Mesothelial cell of epicardium (in vitro differentiated cells): ENCODE results near the gene DOCK2. TPM values are rescaled to one million over a fixed set of nuclear protein-coding genes. Genes with fewer than 3 reads are reported as not detected.

ENCODE experiments used
- DNase-seq, 2 experiments: peaks; one replicate each; pipeline ENCODE4 v3.0.0; 2021; ENCODE audit warnings: low spot score in 2 of 2; ENCODE audit not compliant: unreplicated experiment in 2 of 2
- H3K27ac Mint-ChIP-seq: 2 replicates; pipeline ENCODE4 v1.8.0; 2021; ENCODE audit warnings: mixed read lengths
- H3K27me3 Mint-ChIP-seq: 2 replicates; pipeline ENCODE4 v1.8.0; 2021; ENCODE audit warnings: low read depth, mixed read lengths
- H3K36me3 Mint-ChIP-seq: 2 replicates; pipeline ENCODE4 v1.8.0; 2021; ENCODE audit warnings: mixed read lengths
- H3K4me1 Mint-ChIP-seq: 2 replicates; pipeline ENCODE4 v1.8.0; 2021; ENCODE audit warnings: mixed read lengths
- H3K4me3 Mint-ChIP-seq: 2 replicates; pipeline ENCODE4 v1.8.0; 2021; ENCODE audit warnings: mild to moderate bottlenecking, moderate library complexity, mixed read lengths
- H3K9me3 Mint-ChIP-seq: 2 replicates; pipeline ENCODE4 v1.8.0; 2021; ENCODE audit warnings: mixed read lengths
- total RNA-seq: library from RNA; stranded (reverse); gene quantifications from 3 replicates; pipeline ENCODE4 v1.2.1, GENCODE V29; 2021
- TF ChIP-seq, protein P1 (sequence below): fragments of 200-600 bp; sonication (generic); IDR thresholded peaks from one replicate; pipeline ENCODE4 v1.5.0; 2021; ENCODE audit warnings: antibody characterized with exemption; ENCODE audit not compliant: unreplicated experiment

The DOCK2 gene
- total RNA-seq, 1 donor from 2014 or later: 0.25 TPM

DNA sequence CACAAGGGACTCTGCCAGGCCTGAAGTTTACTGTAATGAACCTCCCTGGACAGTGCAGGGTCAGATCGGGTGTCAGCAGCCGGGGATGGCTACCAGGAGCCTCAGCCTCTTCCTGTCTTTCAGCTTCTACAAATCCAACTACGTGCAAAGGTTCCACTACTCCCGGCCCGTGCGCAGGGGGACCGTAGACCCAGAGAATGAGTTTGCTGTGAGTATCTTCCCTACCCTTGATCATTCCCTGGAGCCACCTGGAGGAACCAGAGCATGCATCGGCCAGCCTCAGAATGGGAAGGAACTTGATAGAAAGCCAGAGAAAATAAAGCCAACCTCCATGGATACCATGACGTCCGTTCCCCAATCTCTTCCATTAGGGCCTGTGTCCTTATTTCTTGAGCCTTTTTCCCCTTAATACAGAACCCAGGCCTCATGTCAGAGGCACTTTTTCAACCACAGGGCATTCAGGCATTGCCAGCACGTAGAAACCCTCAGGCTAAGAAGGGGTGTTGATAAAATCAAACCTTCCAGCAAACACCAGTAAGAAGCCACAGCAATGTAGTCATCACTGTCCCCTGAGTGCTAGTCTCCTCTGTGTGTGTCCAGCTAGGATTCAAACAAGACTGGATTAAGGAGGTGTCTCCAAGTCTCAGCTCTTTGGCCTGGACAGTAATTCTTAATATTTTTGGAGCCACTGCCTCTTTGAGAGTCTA lies 419.6 kb downstream of the DOCK2 start:
- TF ChIP-seq, protein P1, sequence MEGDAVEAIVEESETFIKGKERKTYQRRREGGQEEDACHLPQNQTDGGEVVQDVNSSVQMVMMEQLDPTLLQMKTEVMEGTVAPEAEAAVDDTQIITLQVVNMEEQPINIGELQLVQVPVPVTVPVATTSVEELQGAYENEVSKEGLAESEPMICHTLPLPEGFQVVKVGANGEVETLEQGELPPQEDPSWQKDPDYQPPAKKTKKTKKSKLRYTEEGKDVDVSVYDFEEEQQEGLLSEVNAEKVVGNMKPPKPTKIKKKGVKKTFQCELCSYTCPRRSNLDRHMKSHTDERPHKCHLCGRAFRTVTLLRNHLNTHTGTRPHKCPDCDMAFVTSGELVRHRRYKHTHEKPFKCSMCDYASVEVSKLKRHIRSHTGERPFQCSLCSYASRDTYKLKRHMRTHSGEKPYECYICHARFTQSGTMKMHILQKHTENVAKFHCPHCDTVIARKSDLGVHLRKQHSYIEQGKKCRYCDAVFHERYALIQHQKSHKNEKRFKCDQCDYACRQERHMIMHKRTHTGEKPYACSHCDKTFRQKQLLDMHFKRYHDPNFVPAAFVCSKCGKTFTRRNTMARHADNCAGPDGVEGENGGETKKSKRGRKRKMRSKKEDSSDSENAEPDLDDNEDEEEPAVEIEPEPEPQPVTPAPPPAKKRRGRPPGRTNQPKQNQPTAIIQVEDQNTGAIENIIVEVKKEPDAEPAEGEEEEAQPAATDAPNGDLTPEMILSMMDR: no peak
- peaks cover 19% of the 10 kb centered on the region for H3K4me1 Mint-ChIP-seq
- no peaks in the 10 kb centered on the region for H3K36me3 Mint-ChIP-seq
- H3K9me3 Mint-ChIP-seq: no peaks in the 10 kb centered on the region
- DNase-seq: no peak
- H3K27me3 Mint-ChIP-seq: no peaks in the 10 kb centered on the region
- H3K4me3 Mint-ChIP-seq: no peak overlapping the region
- H3K27ac Mint-ChIP-seq: peak overlapping the region; percentile 11

DNA sequence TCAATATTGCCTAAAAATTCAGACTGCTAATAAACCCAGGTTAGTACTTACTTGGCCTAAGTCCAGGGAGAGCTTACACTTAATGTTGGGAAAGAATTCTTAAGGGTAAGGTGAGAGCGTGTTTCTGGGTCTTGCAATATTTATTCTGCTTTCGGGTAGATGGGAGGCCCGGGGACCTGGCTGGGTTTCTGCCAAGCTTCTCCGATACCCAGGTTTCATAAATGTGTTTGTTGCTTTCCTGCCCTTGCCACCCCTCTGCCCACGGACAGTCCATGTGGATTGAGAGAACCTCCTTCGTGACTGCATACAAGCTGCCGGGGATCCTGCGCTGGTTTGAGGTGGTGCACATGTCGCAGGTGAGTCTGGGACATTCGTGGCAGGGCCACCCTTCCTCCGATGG lies 420.2 kb downstream of the DOCK2 start:
- H3K9me3 Mint-ChIP-seq: no peaks in the 10 kb centered on the region
- TF ChIP-seq, protein P1: no peak
- DNase-seq: no peak
- peaks cover 13% of the 10 kb centered on the region for H3K4me1 Mint-ChIP-seq
- H3K4me3 Mint-ChIP-seq: no peak overlapping the region
- H3K36me3 Mint-ChIP-seq: no peaks in the 10 kb centered on the region
- no peaks in the 10 kb centered on the region for H3K27me3 Mint-ChIP-seq
- H3K27ac Mint-ChIP-seq: peak overlapping the region; percentile 11

DNA sequence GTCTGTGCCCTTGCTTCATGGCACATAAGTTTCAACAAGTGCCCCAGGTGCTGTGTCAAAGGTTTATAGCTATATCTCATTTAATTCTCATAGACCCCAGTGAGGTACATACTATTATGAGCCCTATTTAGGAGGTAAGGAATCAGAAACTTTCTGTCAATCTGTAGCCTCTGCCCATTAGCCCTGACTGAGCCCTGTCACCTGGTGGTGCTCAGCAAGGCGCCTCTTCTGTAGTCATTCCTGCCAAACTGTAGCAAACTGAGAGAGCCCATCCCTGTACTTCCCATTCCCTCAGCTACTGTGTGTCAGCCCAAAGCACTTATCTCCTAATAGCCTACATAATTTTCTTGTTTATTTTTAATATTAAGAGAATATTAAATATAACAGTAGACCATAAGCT lies 422.1 kb downstream of the DOCK2 start:
- TF ChIP-seq, protein P1: no peak
- peaks cover 9% of the 10 kb centered on the region for H3K27me3 Mint-ChIP-seq
- no peak for DNase-seq
- peaks cover 2% of the 10 kb centered on the region for H3K9me3 Mint-ChIP-seq
- H3K4me1 Mint-ChIP-seq: peaks cover 13% of the 10 kb centered on the region
- no peak overlapping the region for H3K4me3 Mint-ChIP-seq
- H3K36me3 Mint-ChIP-seq: no peaks in the 10 kb centered on the region
- H3K27ac Mint-ChIP-seq: no peak overlapping the region

DNA sequence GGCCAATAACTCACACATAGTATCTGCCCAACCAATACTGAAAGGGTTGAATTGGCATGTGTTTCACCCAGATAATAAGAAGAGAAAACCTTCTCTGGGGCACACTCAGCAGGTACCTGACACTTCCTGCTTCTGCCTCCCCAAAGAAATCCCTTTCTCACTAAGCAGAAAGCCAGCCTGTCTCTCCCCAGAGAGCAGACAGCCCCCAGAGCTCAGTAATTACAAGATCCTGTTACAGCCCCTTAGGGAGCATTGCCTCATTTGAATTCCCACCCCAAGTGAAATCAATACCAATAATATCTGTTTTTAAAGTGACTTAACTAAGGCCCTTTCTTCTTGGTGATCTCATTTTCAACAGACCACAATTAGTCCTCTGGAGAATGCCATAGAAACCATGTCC lies 430.1 kb downstream of the DOCK2 start:
- TF ChIP-seq, protein P1: no peak
- no peak overlapping the region for H3K4me3 Mint-ChIP-seq
- H3K36me3 Mint-ChIP-seq: no peaks in the 10 kb centered on the region
- peaks cover 12% of the 10 kb centered on the region for H3K9me3 Mint-ChIP-seq
- H3K27ac Mint-ChIP-seq: no peak overlapping the region
- DNase-seq: no peak
- peaks cover 39% of the 10 kb centered on the region for H3K27me3 Mint-ChIP-seq
- H3K4me1 Mint-ChIP-seq: no peaks in the 10 kb centered on the region

DNA sequence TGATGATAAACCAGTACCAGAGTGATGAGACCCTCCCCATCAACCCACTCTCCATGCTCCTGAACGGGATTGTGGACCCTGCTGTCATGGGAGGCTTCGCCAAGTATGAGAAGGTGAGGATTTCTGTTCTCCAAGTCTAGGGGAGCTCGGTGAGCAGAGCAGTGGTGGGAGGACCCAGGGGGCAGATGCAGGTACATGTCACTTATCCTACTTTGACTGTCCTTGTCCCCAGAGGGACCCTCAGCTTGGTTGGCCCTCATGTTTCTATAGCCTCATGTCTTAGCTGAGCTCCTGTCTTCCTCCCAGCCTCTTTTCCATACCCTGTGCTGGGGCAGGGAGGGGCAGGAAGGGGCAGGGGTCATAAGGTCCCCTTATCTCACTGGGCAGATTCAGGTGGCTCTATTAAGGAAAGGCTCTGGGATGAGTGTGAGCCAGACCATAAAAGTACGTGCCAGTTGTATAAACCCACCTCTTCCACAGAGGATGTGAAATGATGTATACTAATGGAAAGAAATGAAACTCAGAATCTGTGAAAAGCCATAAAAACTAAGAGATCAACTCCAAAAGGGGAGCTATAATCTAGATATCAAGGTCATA lies 430.6 kb downstream of the DOCK2 start:
- Mint-ChIP-seq H3K9me3 (peaks cover 12% of the 10 kb centered on the region), H3K36me3 (no peaks in the 10 kb centered on the region), H3K4me1 (no peaks in the 10 kb centered on the region), H3K27me3 (peaks cover 39% of the 10 kb centered on the region), H3K27ac (no peak overlapping the region), H3K4me3 (no peak overlapping the region)
- no peak for DNase-seq
- TF ChIP-seq, protein P1: no peak
